ENCODE measurements around the gene LRRFIP1.

LRRFIP1 gene

DNA sequence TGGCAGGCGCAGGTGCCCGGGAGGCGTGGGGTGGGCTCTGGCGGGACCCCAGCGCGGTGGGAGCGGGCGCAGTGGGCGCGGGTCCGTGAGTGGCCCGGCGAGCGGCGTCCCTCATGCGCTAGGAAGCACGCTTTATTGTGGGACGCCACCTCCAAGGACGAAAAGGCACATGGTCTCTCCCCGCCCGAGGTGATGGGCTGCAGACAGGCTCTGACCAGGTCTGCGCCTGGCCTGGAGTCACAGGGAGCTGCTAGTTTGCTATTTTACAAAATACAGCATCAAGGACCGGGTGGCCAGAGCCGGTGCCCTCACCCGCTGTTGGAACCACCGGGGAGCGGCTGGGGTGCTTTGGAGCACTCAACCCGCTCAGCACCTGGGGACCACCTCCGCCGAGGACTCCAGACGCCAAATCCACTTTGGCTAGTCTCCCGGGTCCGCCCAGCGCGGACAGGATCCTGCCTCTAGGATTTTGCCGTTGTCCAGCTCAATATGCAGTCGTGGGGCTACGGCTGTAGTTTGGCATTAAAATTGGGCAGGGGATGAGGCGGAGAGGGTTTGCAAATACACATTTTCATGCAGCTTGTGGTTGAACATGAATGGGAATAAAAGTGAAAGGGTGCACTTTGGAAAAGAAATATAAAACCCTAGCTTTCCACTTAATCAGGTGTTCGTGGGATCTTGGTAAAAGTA, 65.4 kb downstream of the LRRFIP1 start:
- H3K27ac ChIP-seq (replicated peaks): peak overlapping the region; percentile 87

DNA sequence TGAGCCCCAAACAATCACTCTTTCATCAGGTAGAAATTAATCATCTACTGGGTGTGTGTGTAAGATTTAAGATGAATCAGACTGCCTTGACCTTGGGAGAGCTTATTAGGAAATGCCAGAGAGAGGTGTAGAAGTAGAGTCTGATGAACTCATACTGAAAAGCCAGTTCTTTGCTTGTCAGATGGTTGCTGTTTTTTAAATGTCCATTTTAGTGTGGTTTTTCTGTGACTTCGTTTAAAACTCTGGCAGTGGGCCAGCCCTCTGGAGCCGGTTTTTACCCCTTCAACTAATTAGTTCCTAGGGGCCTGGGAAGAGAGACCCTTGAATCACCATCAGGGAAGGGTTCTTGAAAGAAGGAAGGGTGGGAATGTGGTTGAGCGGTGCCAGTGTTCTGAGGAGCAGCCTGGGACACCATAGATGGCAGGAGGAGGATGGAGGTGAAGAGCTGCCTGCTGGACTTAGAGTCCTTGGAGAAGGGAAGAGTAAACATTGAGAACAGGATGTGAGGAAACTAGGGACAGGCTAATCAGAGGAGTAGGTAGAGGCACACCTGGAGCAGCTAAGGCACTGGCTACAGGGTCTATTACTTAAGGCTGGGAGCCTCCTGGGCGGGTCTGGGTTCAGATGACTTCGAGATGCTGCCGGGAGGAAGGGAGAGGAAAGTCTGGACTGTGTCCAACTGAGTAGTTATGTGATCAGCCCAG, 66.1 kb downstream of the LRRFIP1 start:
- DNase-seq (ENCODE audit: low read depth in 1 of 2, low spot score in 1 of 2): no peak
- Histone ChIP-seq H3K27ac (replicated peaks) (peak overlapping the region; percentile 87), H3K27me3 (ENCODE audit: insufficient read depth, poor library complexity, severe bottlenecking) (no peaks in the 10 kb centered on the region), H3K4me3 (replicated peaks; ENCODE audit: insufficient read depth, low read length) (peak overlapping the region; percentile 89)
- no peak for TF ChIP-seq GABPA (IDR thresholded peaks at IDR 0.05; ENCODE audit: low read depth)
- TF ChIP-seq SPI1 (IDR thresholded peaks at IDR 0.05; ENCODE audit: borderline replicate concordance, low read depth): no peak
- TF ChIP-seq, protein P1, sequence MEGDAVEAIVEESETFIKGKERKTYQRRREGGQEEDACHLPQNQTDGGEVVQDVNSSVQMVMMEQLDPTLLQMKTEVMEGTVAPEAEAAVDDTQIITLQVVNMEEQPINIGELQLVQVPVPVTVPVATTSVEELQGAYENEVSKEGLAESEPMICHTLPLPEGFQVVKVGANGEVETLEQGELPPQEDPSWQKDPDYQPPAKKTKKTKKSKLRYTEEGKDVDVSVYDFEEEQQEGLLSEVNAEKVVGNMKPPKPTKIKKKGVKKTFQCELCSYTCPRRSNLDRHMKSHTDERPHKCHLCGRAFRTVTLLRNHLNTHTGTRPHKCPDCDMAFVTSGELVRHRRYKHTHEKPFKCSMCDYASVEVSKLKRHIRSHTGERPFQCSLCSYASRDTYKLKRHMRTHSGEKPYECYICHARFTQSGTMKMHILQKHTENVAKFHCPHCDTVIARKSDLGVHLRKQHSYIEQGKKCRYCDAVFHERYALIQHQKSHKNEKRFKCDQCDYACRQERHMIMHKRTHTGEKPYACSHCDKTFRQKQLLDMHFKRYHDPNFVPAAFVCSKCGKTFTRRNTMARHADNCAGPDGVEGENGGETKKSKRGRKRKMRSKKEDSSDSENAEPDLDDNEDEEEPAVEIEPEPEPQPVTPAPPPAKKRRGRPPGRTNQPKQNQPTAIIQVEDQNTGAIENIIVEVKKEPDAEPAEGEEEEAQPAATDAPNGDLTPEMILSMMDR (IDR thresholded peaks at IDR 0.05; ENCODE audit: insufficient read depth, low read length): no peak
- no peak for TF ChIP-seq REST (IDR thresholded peaks at IDR 0.05; ENCODE audit: insufficient replicate concordance, low read depth)
- no peak; the same call in 1 of the 2 replicates for TF ChIP-seq POLR2AphosphoS5 (IDR thresholded peaks at IDR 0.05; ENCODE audit: low read depth)

More for the DNA sequence above, 65.4 kb downstream of the LRRFIP1 start:
- peak in 1 of 2 experiments; percentile 24 for DNase-seq (ENCODE audit: low read depth in 1 of 2, low spot score in 1 of 2)
- peak; percentile 40; the same call in 1 of the 2 replicates for TF ChIP-seq POLR2AphosphoS5 (IDR thresholded peaks at IDR 0.05; ENCODE audit: low read depth)
- TF ChIP-seq REST (IDR thresholded peaks at IDR 0.05; ENCODE audit: insufficient replicate concordance, low read depth): no peak
- Histone ChIP-seq H3K4me3 (replicated peaks; ENCODE audit: insufficient read depth, low read length) (peak overlapping the region; percentile 89), H3K27me3 (ENCODE audit: insufficient read depth, poor library complexity, severe bottlenecking) (no peaks in the 10 kb centered on the region)

- no peak for TF ChIP-seq REST (IDR thresholded peaks at IDR 0.05; ENCODE audit: insufficient replicate concordance, low read depth)
- TF ChIP-seq, protein P1 (IDR thresholded peaks at IDR 0.05; ENCODE audit: insufficient read depth, low read length): peak; percentile 22
- H3K4me3 ChIP-seq (replicated peaks; ENCODE audit: insufficient read depth, low read length): peak overlapping the region; percentile 89
- peak overlapping the region; percentile 87 for H3K27ac ChIP-seq (replicated peaks)
- no peaks in the 10 kb centered on the region for H3K27me3 ChIP-seq (ENCODE audit: insufficient read depth, poor library complexity, severe bottlenecking)
- DNase-seq (ENCODE audit: low read depth in 1 of 2, low spot score in 1 of 2): peak in 1 of 2 experiments; percentile 76
Measured at GRCh38 chr2:237694415-237695194, 67.2 kb downstream of the LRRFIP1 start.
